WTC11 (cell line): ENCODE measurements around the gene CD84. TPM values are rescaled to one million over a fixed set of nuclear protein-coding genes. Genes with fewer than 3 reads are reported as not detected.

Experiments
- ATAC-seq: fragments of 200-7000 bp; cut with Tn5 transposase; 2 replicates; pipeline ENCODE4 v1.10.0; 2021; ENCODE audit warnings: mild to moderate bottlenecking, moderate library complexity
- CTCF ChIA-PET: fragments of 300-600 bp; sonication (Branson Sonifier 250); formaldehyde crosslinking; loops from one replicate; lab custom pipeline; 2021; ENCODE audit warnings: antibody characterized with exemption; lab: Charles Lee
- POLR2A ChIA-PET: fragments of 350-600 bp; sonication (Branson Sonifier 250); formaldehyde crosslinking; loops from one replicate; lab custom pipeline; 2021; ENCODE audit warnings: antibody characterized with exemption; lab: Charles Lee
- DNase-seq: peaks from one replicate; pipeline ENCODE4 v3.0.0; 2021; ENCODE audit warnings: low spot score
- H3K27ac Mint-ChIP-seq: 2 replicates; pipeline ENCODE4 v1.8.0; 2021; ENCODE audit warnings: mixed read lengths
- H3K27me3 Mint-ChIP-seq: 2 replicates; pipeline ENCODE4 v1.8.0; 2021; ENCODE audit warnings: low read depth, mild to moderate bottlenecking, moderate library complexity, mixed read lengths
- H3K36me3 Mint-ChIP-seq: 2 replicates; pipeline ENCODE4 v1.8.0; 2021; ENCODE audit warnings: mixed read lengths
- H3K4me1 Mint-ChIP-seq: 2 replicates; pipeline ENCODE4 v1.8.0; 2022; ENCODE audit warnings: mixed read lengths
- H3K4me3 Mint-ChIP-seq: 2 replicates; pipeline ENCODE4 v1.8.0; 2021; ENCODE audit warnings: mild to moderate bottlenecking, moderate library complexity, mixed read lengths
- H3K9me3 Mint-ChIP-seq: 2 replicates; pipeline ENCODE4 v1.8.0; 2021; ENCODE audit warnings: mixed read lengths
- AR ChIP-seq: fragments of 250-450 bp; sonication (Bioruptor Pico); IDR thresholded peaks from 2 replicates; pipeline ENCODE4 v1.9.0; 2021; ENCODE audit warnings: mild to moderate bottlenecking
- ELF4 ChIP-seq: sonication (generic); formaldehyde crosslinking; IDR thresholded peaks from 2 replicates; pipeline ENCODE4 v1.8.1; 2022; ENCODE audit warnings: low read depth, mild to moderate bottlenecking, moderate library complexity, missing genetic modification reagents
- EMX1 ChIP-seq: fragments of 250-450 bp; sonication (Bioruptor Pico); IDR thresholded peaks from 2 replicates; pipeline ENCODE4 v1.8.0; 2021; ENCODE audit warnings: mild to moderate bottlenecking
- ESRRA ChIP-seq: sonication (generic); formaldehyde crosslinking; IDR thresholded peaks from 2 replicates; pipeline ENCODE4 v1.8.1; 2022; ENCODE audit warnings: mild to moderate bottlenecking, missing genetic modification reagents, borderline replicate concordance
- GRHL2 ChIP-seq: fragments of 250-450 bp; sonication (Bioruptor Pico); IDR thresholded peaks from 2 replicates; pipeline ENCODE4 v1.8.0; 2022; ENCODE audit warnings: mild to moderate bottlenecking, moderate library complexity; ENCODE audit not compliant: insufficient replicate concordance, severe bottlenecking
- IRF2 ChIP-seq: sonication (generic); formaldehyde crosslinking; IDR thresholded peaks from 2 replicates; pipeline ENCODE4 v1.8.0; 2022; ENCODE audit warnings: low read depth, missing genetic modification reagents, borderline replicate concordance
- PRDM15 ChIP-seq: sonication (generic); formaldehyde crosslinking; IDR thresholded peaks from 2 replicates; pipeline ENCODE4 v1.8.0; 2022; ENCODE audit warnings: missing genetic modification reagents
- RORB ChIP-seq: fragments of 250-450 bp; sonication (Bioruptor Pico); IDR thresholded peaks from 2 replicates; pipeline ENCODE4 v1.9.0; 2021; ENCODE audit warnings: mild to moderate bottlenecking
- STAT6 ChIP-seq: sonication (generic); formaldehyde crosslinking; conservative IDR thresholded peaks from 2 replicates; pipeline ENCODE4 v1.8.1; 2023; ENCODE audit warnings: mild to moderate bottlenecking, low read depth, missing genetic modification reagents, moderate library complexity
- TP53 ChIP-seq: sonication (generic); formaldehyde crosslinking; IDR thresholded peaks from 2 replicates; pipeline ENCODE4 v1.8.1; 2023; ENCODE audit warnings: mild to moderate bottlenecking, missing genetic modification reagents
- ZBTB21 ChIP-seq: sonication (generic); formaldehyde crosslinking; IDR thresholded peaks from 2 replicates; pipeline ENCODE4 v1.8.1; 2023; ENCODE audit warnings: mild to moderate bottlenecking, missing genetic modification reagents, borderline replicate concordance
- ZNF121 ChIP-seq: sonication (generic); formaldehyde crosslinking; IDR thresholded peaks from 2 replicates; pipeline ENCODE4 v1.8.0; 2023; ENCODE audit warnings: missing genetic modification reagents
- ZNF263 ChIP-seq: sonication (generic); formaldehyde crosslinking; IDR thresholded peaks from 2 replicates; pipeline ENCODE4 v1.8.1; 2022; ENCODE audit warnings: low read depth, mild to moderate bottlenecking, moderate library complexity, missing genetic modification reagents
- ZNF416 ChIP-seq: fragments of 250-450 bp; sonication (Bioruptor Pico); IDR thresholded peaks from 2 replicates; pipeline ENCODE4 v1.9.0; 2021; ENCODE audit warnings: mild to moderate bottlenecking, inconsistent platforms
- ZNF671 ChIP-seq: fragments of 250-450 bp; sonication (Bioruptor Pico); IDR thresholded peaks from 2 replicates; pipeline ENCODE4 v1.8.0; 2021; ENCODE audit warnings: mild to moderate bottlenecking
- total RNA-seq: library from RNA; stranded (reverse); gene quantifications from 3 replicates; pipeline ENCODE4 v1.2.3, GENCODE V29; 2021
- TF ChIP-seq, protein P1 (sequence below): sonication (generic); formaldehyde crosslinking; IDR thresholded peaks from 2 replicates; pipeline ENCODE4 v1.8.0; 2022; ENCODE audit warnings: mild to moderate bottlenecking, missing genetic modification reagents
- TF ChIP-seq, protein P2 (sequence below): fragments of 250-450 bp; sonication (Bioruptor Pico); IDR thresholded peaks from 2 replicates; pipeline ENCODE4 v1.9.0; 2021; ENCODE audit warnings: mild to moderate bottlenecking

Gene CD84
- total RNA-seq, 1 experiment from 2014 or later, result 0.17 TPM

DNA sequence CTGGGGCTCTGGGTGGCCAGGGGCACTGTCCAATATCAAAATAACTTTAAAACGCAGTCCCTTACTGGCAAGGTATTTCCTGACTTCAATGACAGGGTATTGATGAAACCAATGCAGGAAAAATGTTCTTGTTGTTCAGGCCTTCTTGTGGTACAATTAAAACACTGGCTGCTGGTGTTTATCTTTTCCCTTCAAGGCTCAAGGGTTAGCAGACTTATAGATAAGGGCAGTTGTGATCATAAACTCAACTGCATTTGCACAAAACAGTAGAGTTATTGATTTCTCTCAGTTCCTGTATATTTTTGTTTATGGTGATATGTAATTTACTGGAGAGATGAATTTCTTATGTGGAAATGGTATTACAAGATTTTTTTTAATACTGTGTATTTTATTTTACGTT, 2.7 kb upstream of the CD84 start:
- peaks cover 19% of the 10 kb centered on the region for H3K9me3 Mint-ChIP-seq
- ATAC-seq (no peak), DNase-seq (no peak)
- H3K36me3 Mint-ChIP-seq, result no peaks in the 10 kb centered on the region
- no peaks in the 10 kb centered on the region for H3K4me1 Mint-ChIP-seq
- peaks cover 8% of the 10 kb centered on the region for H3K27me3 Mint-ChIP-seq
- ChIA-PET CTCF (no interaction called here), POLR2A (no interaction called here)
- H3K4me3 Mint-ChIP-seq, result no peak overlapping the region
- TF ChIP-seq ZNF671 (CRISPR knock-in tag) (no peak), GRHL2 (CRISPR knock-in tag) (no peak), ZBTB21 (CRISPR knock-in tag) (no peak), ZNF121 (no peak), PRDM15 (CRISPR knock-in tag) (no peak), RORB (no peak), ESRRA (CRISPR knock-in tag) (no peak), ELF4 (CRISPR knock-in tag) (no peak), IRF2 (CRISPR knock-in tag) (no peak), ZNF263 (CRISPR knock-in tag) (no peak), AR (CRISPR knock-in tag) (no peak), EMX1 (CRISPR knock-in tag) (no peak), TP53 (CRISPR knock-in tag) (no peak), STAT6 (CRISPR knock-in tag) (no peak), ZNF416 (no peak)
- TF ChIP-seq, protein P1, sequence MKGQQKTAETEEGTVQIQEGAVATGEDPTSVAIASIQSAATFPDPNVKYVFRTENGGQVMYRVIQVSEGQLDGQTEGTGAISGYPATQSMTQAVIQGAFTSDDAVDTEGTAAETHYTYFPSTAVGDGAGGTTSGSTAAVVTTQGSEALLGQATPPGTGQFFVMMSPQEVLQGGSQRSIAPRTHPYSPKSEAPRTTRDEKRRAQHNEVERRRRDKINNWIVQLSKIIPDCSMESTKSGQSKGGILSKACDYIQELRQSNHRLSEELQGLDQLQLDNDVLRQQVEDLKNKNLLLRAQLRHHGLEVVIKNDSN (CRISPR knock-in tag), result no peak
- TF ChIP-seq, protein P2, sequence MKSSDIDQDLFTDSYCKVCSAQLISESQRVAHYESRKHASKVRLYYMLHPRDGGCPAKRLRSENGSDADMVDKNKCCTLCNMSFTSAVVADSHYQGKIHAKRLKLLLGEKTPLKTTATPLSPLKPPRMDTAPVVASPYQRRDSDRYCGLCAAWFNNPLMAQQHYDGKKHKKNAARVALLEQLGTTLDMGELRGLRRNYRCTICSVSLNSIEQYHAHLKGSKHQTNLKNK (CRISPR knock-in tag), result no peak
- H3K27ac Mint-ChIP-seq, result no peak overlapping the region
